Kidney epithelial cell (primary cell): Measurements from ENCODE around the gene AP1B1. TPM values are rescaled to one million over a fixed set of nuclear protein-coding genes. Genes with fewer than 3 reads are reported as not detected.
"Not testable (repeated sequence)": the region's sequence is repeated elsewhere in the genome, so short reads cannot be mapped to it uniquely, and the experiment has no call there.

Experiments
- DNase-seq: peaks from one replicate; pipeline ENCODE4 v3.0.0-alpha.2; 2010; ENCODE audit warnings: low read depth
- H3K27me3 ChIP-seq: 2 replicates; pipeline ENCODE4 v1.6.0; 2011; ENCODE audit warnings: low read length; ENCODE audit not compliant: control insufficient read depth, insufficient read depth
- H3K36me3 ChIP-seq: 2 replicates; pipeline ENCODE4 v1.5.1; 2011; ENCODE audit warnings: low read length; ENCODE audit not compliant: control insufficient read depth, insufficient read depth
- H3K4me3 ChIP-seq: 2 replicates; pipeline ENCODE4 v1.5.1; 2011; ENCODE audit warnings: low read depth, mild to moderate bottlenecking, control low read depth, low read length
- CTCF ChIP-seq: IDR thresholded peaks from 2 replicates; pipeline ENCODE4 v1.5.1; 2011; ENCODE audit warnings: mild to moderate bottlenecking, moderate library complexity, low read length, control low read depth, inconsistent platforms; ENCODE audit not compliant: insufficient read depth, poor library complexity, severe bottlenecking
- total RNA-seq: library from RNA; depleted of rRNA; stranded (reverse); fragments of >200 nt; gene quantifications from 2 replicates; pipeline ENCODE4 v1.2.3, GENCODE V29; 2015

Gene AP1B1
- total RNA-seq, 1 donor from 2014 or later, result 65.2 TPM

GRCh38 chr22:29382580-29383302, 5.6 kb downstream of the AP1B1 start:
- Histone ChIP-seq H3K36me3 (no peaks in the 10 kb centered on the region), H3K27me3 (no peaks in the 10 kb centered on the region), H3K4me3 (no peak overlapping the region)
- DNase-seq, result no peak
- TF ChIP-seq CTCF, result no peak

- no peak for DNase-seq
- H3K4me3 ChIP-seq, result no peak overlapping the region
- TF ChIP-seq CTCF, result no peak
- no peaks in the 10 kb centered on the region for H3K27me3 ChIP-seq
- no peaks in the 10 kb centered on the region for H3K36me3 ChIP-seq
These were observed 7.5 kb downstream of the AP1B1 start for GRCh38 chr22:29380856-29381255.

- H3K36me3 ChIP-seq, result no peaks in the 10 kb centered on the region
- DNase-seq, result no peak
- TF ChIP-seq CTCF, result no peak
- H3K4me3 ChIP-seq, result no peak overlapping the region
- H3K27me3 ChIP-seq, result no peaks in the 10 kb centered on the region
These were observed 8.2 kb downstream of the AP1B1 start for GRCh38 chr22:29380032-29380781.

- no peak for DNase-seq
- H3K36me3 ChIP-seq, result no peaks in the 10 kb centered on the region
- H3K4me3 ChIP-seq, result no peak overlapping the region
- no peaks in the 10 kb centered on the region for H3K27me3 ChIP-seq
- no peak for TF ChIP-seq CTCF
These were observed 9.1 kb downstream of the AP1B1 start for GRCh38 chr22:29379258-29379657.

GRCh38 chr22:29377979-29378378, 10.4 kb downstream of the AP1B1 start:
- Histone ChIP-seq H3K36me3 (no peaks in the 10 kb centered on the region), H3K4me3 (no peak overlapping the region), H3K27me3 (no peaks in the 10 kb centered on the region)
- no peak for DNase-seq
- TF ChIP-seq CTCF, result no peak

GRCh38 chr22:29376705-29377104, 11.7 kb downstream of the AP1B1 start:
- not testable (repeated sequence) for H3K27me3 ChIP-seq, H3K4me3 ChIP-seq, H3K36me3 ChIP-seq, DNase-seq
